ENCODE data around the gene GBX1.

- no peak for TF ChIP-seq CTCF (IDR thresholded peaks at IDR 0.05)
- TF ChIP-seq POLR2A (IDR thresholded peaks at IDR 0.05): no peak
- no peak for TF ChIP-seq POLR2AphosphoS5 (IDR thresholded peaks at IDR 0.05)
- TF ChIP-seq EP300 (IDR thresholded peaks at IDR 0.05): no peak
Observed at GRCh38 chr7:151137791-151138152, 29.7 kb downstream of the GBX1 start.

Measured in suprapubic skin (tissue), 4 donors.